HCT116 (cell line): ENCODE data around the gene TSR1. TPM values are rescaled to one million over a fixed set of nuclear protein-coding genes. Genes with fewer than 3 reads are reported as not detected.

Source experiments
- ATAC-seq: fragments of 200-7000 bp; cut with Tn5 transposase; 2 replicates; pipeline ENCODE4 v1.9.1; 2020; ENCODE audit warnings: mild to moderate bottlenecking, moderate library complexity
- BruUV-seq: library from RNA; stranded (reverse); fragments of 400-500 nt; replicated peaks from 2 replicates; lab custom pipeline; 2021; lab: Mats Ljungman, UMichigan
- CTCF ChIA-PET: fragments of 300-600 bp; sonication (Branson Sonifier 250); formaldehyde crosslinking; loops from one replicate; lab custom pipeline; 2021; ENCODE audit warnings: antibody characterized with exemption; lab: Charles Lee
- POLR2A ChIA-PET: fragments of 300-600, 350-600 bp; sonication (Branson Sonifier 250); formaldehyde crosslinking; loops from one replicate; lab custom pipeline; 2021; ENCODE audit warnings: antibody characterized with exemption; lab: Charles Lee
- RAD21 ChIA-PET, 2 experiments: fragments of 300-600 bp; sonication (Branson Sonifier 250); formaldehyde crosslinking; loops; one replicate each; lab custom pipeline; 2023; ENCODE audit warnings: low total read pairs in 2 of 2; ENCODE audit not compliant: uncharacterized antibody in 2 of 2, unreplicated experiment in 2 of 2, low non-redundant PET in 1 of 2; lab: Charles Lee
- DNase-seq: peaks from one replicate; pipeline ENCODE4 v3.0.0-alpha.2; 2010; ENCODE audit warnings: low read depth, low spot score
- H2AFZ ChIP-seq: fragments of 200-600 bp; shearing (Covaris generic), sonication (generic); 2 replicates; pipeline ENCODE4 v1.6.1; 2017; ENCODE audit warnings: low read depth, mixed run types, mixed read lengths, antibody characterized with exemption, low read length; ENCODE audit not compliant: poor library complexity, severe bottlenecking
- H3K27ac ChIP-seq: 2 replicates; pipeline ENCODE4 v1.5.1; 2012; ENCODE audit warnings: low read depth, low read length
- H3K27me3 ChIP-seq: fragments of 200-600 bp; sonication (generic); 2 replicates; pipeline ENCODE4 v1.6.1; 2016; ENCODE audit warnings: mixed run types, low read length, mixed read lengths; ENCODE audit not compliant: insufficient read depth
- H3K36me3 ChIP-seq, 2 experiments: fragments of 200-500 bp in 1 of 2; fragments of 200-600 bp in 1 of 2; sonication (Bioruptor generic) in 1 of 2; sonication (generic) in 1 of 2; 2 replicates each; pipeline versions ENCODE4 v1.5.1 to v1.6.1; 2014 to 2016; ENCODE audit warnings: low read length in 2 of 2, inconsistent platforms in 1 of 2, mixed read lengths in 1 of 2, mixed run types in 1 of 2; ENCODE audit not compliant: insufficient read depth in 2 of 2, control insufficient read depth in 1 of 2
- H3K4me1 ChIP-seq, 2 experiments: fragments of 200-600 bp in 1 of 2; sonication (generic) in 1 of 2; 2 replicates each; pipeline versions ENCODE4 v1.5.1 to v1.6.1; 2012 to 2017; ENCODE audit warnings: low read length in 2 of 2, inconsistent platforms in 1 of 2, mild to moderate bottlenecking in 1 of 2, mixed read lengths in 1 of 2, mixed run types in 1 of 2, moderate library complexity in 1 of 2; ENCODE audit not compliant: insufficient read depth in 2 of 2, control insufficient read depth in 1 of 2
- H3K4me2 ChIP-seq: fragments of 200-600 bp; sonication (generic); 2 replicates; pipeline ENCODE4 v1.6.1; 2017; ENCODE audit warnings: mixed run types, low read length, mixed read lengths
- H3K4me3 ChIP-seq, 2 experiments: fragments of 200-600 bp in 1 of 2; sonication (generic) in 1 of 2; replicated peaks in 1 of 2; 2 replicates each; pipeline ENCODE4 v1.5.1; 2011 to 2016; ENCODE audit warnings: low read length in 2 of 2, control low read depth in 1 of 2, low read depth in 1 of 2, mild to moderate bottlenecking in 1 of 2, mixed read lengths in 1 of 2, mixed run types in 1 of 2
- H3K79me2 ChIP-seq: fragments of 200-600 bp; sonication (generic); 2 replicates; pipeline ENCODE4 v1.6.1; 2017; ENCODE audit warnings: mild to moderate bottlenecking, mixed run types, low read length, moderate library complexity, mixed read lengths; ENCODE audit not compliant: insufficient read depth
- H3K9ac ChIP-seq: fragments of 200-600 bp; sonication (generic); 2 replicates; pipeline ENCODE4 v1.6.1; 2016; ENCODE audit warnings: low read length, mixed read lengths
- H3K9me2 ChIP-seq: fragments of 200-600 bp; sonication (generic), shearing (Covaris generic); 2 replicates; pipeline ENCODE4 v1.6.1; 2017; ENCODE audit warnings: mixed run types, mild to moderate bottlenecking, moderate library complexity; ENCODE audit not compliant: insufficient read depth
- H3K9me3 ChIP-seq, 2 experiments: fragments of 200-500 bp in 1 of 2; fragments of 200-600 bp in 1 of 2; sonication (Bioruptor generic) in 1 of 2; sonication (generic) in 1 of 2; 2 replicates each; pipeline ENCODE4 v1.6.1; 2014 to 2017; ENCODE audit warnings: low read length in 2 of 2, mixed read lengths in 2 of 2, inconsistent platforms in 1 of 2, low read depth in 1 of 2, mild to moderate bottlenecking in 1 of 2, mixed run types in 1 of 2, moderate library complexity in 1 of 2; ENCODE audit not compliant: control insufficient read depth in 1 of 2, insufficient read depth in 1 of 2
- H4K20me1 ChIP-seq: fragments of 200-600 bp; sonication (generic), shearing (Covaris generic); 2 replicates; pipeline ENCODE4 v1.6.1; 2017; ENCODE audit warnings: mixed run types, mild to moderate bottlenecking, moderate library complexity; ENCODE audit not compliant: insufficient read depth
- CEBPB ChIP-seq: IDR thresholded peaks from 2 replicates; pipeline ENCODE4 v1.6.1; 2012; ENCODE audit warnings: low read depth
- EZH2 ChIP-seq: fragments of 200-600 bp; sonication (generic); IDR thresholded peaks from 2 replicates; pipeline ENCODE4 v1.6.1; 2017; ENCODE audit warnings: antibody characterized with exemption, mixed run types
- EZH2phosphoT487 ChIP-seq: fragments of 200-600 bp; IDR thresholded peaks from 2 replicates; pipeline ENCODE4 v1.6.1; 2018; ENCODE audit warnings: antibody characterized with exemption, borderline replicate concordance
- POLR2A ChIP-seq: IDR thresholded peaks from 2 replicates; pipeline ENCODE4 v1.7.0; 2011; ENCODE audit warnings: borderline replicate concordance; ENCODE audit not compliant: insufficient read depth, insufficient read length; ENCODE audit errors: extremely low read depth
- POLR2AphosphoS5 ChIP-seq: IDR thresholded peaks from 2 replicates; pipeline ENCODE4 v1.6.1; 2011; ENCODE audit warnings: mild to moderate bottlenecking, low read depth, low read length, moderate library complexity
- RAD21 ChIP-seq: IDR thresholded peaks from 2 replicates; pipeline ENCODE4 v1.6.1; 2012; ENCODE audit warnings: low read depth, mild to moderate bottlenecking
- SIN3A ChIP-seq: IDR thresholded peaks from 2 replicates; pipeline ENCODE4 v1.6.1; 2012; ENCODE audit warnings: low read depth
- SRF ChIP-seq: IDR thresholded peaks from 2 replicates; pipeline ENCODE4 v1.6.1; 2012; ENCODE audit warnings: low read depth
- TCF7L2 ChIP-seq: IDR thresholded peaks from 2 replicates; pipeline ENCODE4 v1.7.0; 2011; ENCODE audit warnings: borderline replicate concordance, inconsistent platforms; ENCODE audit not compliant: insufficient read depth, insufficient read length; ENCODE audit errors: extremely low read depth
- YY1 ChIP-seq: IDR thresholded peaks from 2 replicates; pipeline ENCODE4 v1.6.1; 2011; ENCODE audit warnings: low read length, low read depth, moderate library complexity, mild to moderate bottlenecking; ENCODE audit not compliant: insufficient replicate concordance; ENCODE audit errors: extremely low read depth
- ZNF274 ChIP-seq: fragments of 200-500 bp; sonication (Bioruptor generic); IDR thresholded peaks from 2 replicates; pipeline ENCODE4 v1.6.1; 2014; ENCODE audit warnings: mild to moderate bottlenecking, low read depth, low read length, inconsistent platforms
- intact Hi-C: fragments of 100-400 bp; cut with micrococcal nuclease; formaldehyde crosslinking; loops from 2 replicates; pipeline ENCODE4 v1.10.0; 2022
- total RNA-seq: library from RNA; stranded (reverse); gene quantifications from one replicate; pipeline ENCODE4 v1.2.1, GENCODE V29; 2021; ENCODE audit not compliant: unreplicated experiment
- TF ChIP-seq, protein P1 (sequence below): IDR thresholded peaks from 2 replicates; pipeline ENCODE4 v1.6.1; 2012
- TF ChIP-seq, protein P2 (sequence below), 3 experiments: fragments of 200-600 bp in 1 of 3; sonication (generic) in 1 of 3; IDR thresholded peaks in 2 of 3; conservative IDR thresholded peaks in 1 of 3; 2 replicates each; pipeline ENCODE4 v1.5.1; 2012 to 2017; ENCODE audit warnings: low read depth in 2 of 3, low read length in 2 of 3, antibody characterized with exemption in 1 of 3, borderline replicate concordance in 1 of 3, control low read depth in 1 of 3, mild to moderate bottlenecking in 1 of 3, mixed read lengths in 1 of 3, mixed run types in 1 of 3, moderate library complexity in 1 of 3; ENCODE audit not compliant: insufficient read depth in 1 of 3
- TF ChIP-seq, protein P3 (sequence below): IDR thresholded peaks from 2 replicates; pipeline ENCODE4 v1.6.1; 2012; ENCODE audit warnings: low read depth
- TF ChIP-seq, protein P4 (sequence below): IDR thresholded peaks from 2 replicates; pipeline ENCODE4 v1.6.1; 2012

The TSR1 gene
- total RNA-seq, 1 experiment from 2014 or later = 77.2 TPM

DNA sequence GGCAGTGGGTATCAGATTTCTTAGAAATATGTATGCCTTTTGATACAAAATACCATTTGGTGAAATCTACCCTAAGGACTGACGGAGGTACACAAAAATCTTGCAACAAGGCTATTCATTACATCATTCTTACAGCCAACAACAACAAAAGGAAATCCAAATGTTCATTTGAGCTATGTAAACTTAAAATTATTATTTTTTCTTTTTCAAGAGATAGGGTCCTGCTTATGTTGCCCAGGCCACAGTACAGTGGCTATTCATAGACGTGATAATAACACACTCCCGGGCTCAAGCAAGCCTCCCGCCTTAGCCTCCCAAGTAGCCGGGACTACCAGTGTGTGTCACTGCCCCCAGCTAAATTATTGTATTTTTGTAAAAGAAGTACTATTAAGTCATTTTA lies 23.5 kb downstream of the TSR1 start:
- Histone ChIP-seq H3K9me2 (no peaks in the 10 kb centered on the region), H3K79me2 (no peaks in the 10 kb centered on the region), H3K27me3 (no peaks in the 10 kb centered on the region), H3K4me3 (no peak overlapping the region), H3K9me3 (no peaks in the 10 kb centered on the region)
- CTCF ChIA-PET = no interaction called here
- TF ChIP-seq EZH2phosphoT487 (no peak), SRF (no peak), CEBPB (no peak), POLR2AphosphoS5 (no peak), SIN3A (no peak), EZH2 (no peak), TCF7L2 (no peak), ZNF274 (no peak), POLR2A (no peak), RAD21 (no peak), YY1 (no peak)
- TF ChIP-seq, protein P1, sequence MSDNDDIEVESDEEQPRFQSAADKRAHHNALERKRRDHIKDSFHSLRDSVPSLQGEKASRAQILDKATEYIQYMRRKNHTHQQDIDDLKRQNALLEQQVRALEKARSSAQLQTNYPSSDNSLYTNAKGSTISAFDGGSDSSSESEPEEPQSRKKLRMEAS = no peak
- TF ChIP-seq, protein P2, sequence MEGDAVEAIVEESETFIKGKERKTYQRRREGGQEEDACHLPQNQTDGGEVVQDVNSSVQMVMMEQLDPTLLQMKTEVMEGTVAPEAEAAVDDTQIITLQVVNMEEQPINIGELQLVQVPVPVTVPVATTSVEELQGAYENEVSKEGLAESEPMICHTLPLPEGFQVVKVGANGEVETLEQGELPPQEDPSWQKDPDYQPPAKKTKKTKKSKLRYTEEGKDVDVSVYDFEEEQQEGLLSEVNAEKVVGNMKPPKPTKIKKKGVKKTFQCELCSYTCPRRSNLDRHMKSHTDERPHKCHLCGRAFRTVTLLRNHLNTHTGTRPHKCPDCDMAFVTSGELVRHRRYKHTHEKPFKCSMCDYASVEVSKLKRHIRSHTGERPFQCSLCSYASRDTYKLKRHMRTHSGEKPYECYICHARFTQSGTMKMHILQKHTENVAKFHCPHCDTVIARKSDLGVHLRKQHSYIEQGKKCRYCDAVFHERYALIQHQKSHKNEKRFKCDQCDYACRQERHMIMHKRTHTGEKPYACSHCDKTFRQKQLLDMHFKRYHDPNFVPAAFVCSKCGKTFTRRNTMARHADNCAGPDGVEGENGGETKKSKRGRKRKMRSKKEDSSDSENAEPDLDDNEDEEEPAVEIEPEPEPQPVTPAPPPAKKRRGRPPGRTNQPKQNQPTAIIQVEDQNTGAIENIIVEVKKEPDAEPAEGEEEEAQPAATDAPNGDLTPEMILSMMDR (IDR thresholded peaks at IDR 0.05 in 2 of 3, conservative IDR thresholded peaks at IDR 0.05 in 1 of 3; ENCODE audit: borderline replicate concordance in 1 of 3, insufficient read depth in 1 of 3, low read depth in 2 of 3, low read length in 2 of 3) = no peak
- TF ChIP-seq, protein P3, sequence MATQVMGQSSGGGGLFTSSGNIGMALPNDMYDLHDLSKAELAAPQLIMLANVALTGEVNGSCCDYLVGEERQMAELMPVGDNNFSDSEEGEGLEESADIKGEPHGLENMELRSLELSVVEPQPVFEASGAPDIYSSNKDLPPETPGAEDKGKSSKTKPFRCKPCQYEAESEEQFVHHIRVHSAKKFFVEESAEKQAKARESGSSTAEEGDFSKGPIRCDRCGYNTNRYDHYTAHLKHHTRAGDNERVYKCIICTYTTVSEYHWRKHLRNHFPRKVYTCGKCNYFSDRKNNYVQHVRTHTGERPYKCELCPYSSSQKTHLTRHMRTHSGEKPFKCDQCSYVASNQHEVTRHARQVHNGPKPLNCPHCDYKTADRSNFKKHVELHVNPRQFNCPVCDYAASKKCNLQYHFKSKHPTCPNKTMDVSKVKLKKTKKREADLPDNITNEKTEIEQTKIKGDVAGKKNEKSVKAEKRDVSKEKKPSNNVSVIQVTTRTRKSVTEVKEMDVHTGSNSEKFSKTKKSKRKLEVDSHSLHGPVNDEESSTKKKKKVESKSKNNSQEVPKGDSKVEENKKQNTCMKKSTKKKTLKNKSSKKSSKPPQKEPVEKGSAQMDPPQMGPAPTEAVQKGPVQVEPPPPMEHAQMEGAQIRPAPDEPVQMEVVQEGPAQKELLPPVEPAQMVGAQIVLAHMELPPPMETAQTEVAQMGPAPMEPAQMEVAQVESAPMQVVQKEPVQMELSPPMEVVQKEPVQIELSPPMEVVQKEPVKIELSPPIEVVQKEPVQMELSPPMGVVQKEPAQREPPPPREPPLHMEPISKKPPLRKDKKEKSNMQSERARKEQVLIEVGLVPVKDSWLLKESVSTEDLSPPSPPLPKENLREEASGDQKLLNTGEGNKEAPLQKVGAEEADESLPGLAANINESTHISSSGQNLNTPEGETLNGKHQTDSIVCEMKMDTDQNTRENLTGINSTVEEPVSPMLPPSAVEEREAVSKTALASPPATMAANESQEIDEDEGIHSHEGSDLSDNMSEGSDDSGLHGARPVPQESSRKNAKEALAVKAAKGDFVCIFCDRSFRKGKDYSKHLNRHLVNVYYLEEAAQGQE = no peak
- TF ChIP-seq, protein P4, sequence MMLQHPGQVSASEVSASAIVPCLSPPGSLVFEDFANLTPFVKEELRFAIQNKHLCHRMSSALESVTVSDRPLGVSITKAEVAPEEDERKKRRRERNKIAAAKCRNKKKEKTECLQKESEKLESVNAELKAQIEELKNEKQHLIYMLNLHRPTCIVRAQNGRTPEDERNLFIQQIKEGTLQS = no peak
- TF ChIP-seq, all 23 proteins: peak for 0
- Histone ChIP-seq H3K4me1 (peaks cover 12 to 18% of the 10 kb centered on the region in 2 experiments), H3K27ac (no peak overlapping the region), H3K9ac (no peak overlapping the region), H3K4me2 (no peak overlapping the region), H3K36me3 (no peaks in the 10 kb centered on the region), H4K20me1 (no peaks in the 10 kb centered on the region; the same call in 1 of the 2 replicates), H2AFZ (no peak overlapping the region)
- no peak for DNase-seq
- ATAC-seq = no peak
- no TSS peak for BruUV-seq
- RAD21 ChIA-PET = no interaction called here
- POLR2A ChIA-PET = interaction anchor here (1.7 kb wide), 1 partner anchor 9 kb away, joined by 4 read pairs; the partner anchor contains the start of genes SMG6 and SRR
- intact Hi-C loops = no loop called here
